SK-N-SH treated with all-trans-retinoic acid at 6 μM for 48 hours (cell line): ENCODE measurements around the gene CACNA1C.

ENCODE experiments used
- ISL1 ChIP-seq: fragments of 250-450 bp; sonication (Bioruptor Pico); IDR thresholded peaks from 2 replicates; pipeline ENCODE4 v2.1.2; 2022; ENCODE audit warnings: mild to moderate bottlenecking, moderate library complexity
- OSR1 ChIP-seq: fragments of 250-450 bp; sonication (Bioruptor Pico); IDR thresholded peaks from 2 replicates; pipeline ENCODE4 v1.8.0; 2022; ENCODE audit warnings: moderate library complexity, mild to moderate bottlenecking, inconsistent platforms
- ZNF70 ChIP-seq: fragments of 450-650 bp; formaldehyde crosslinking; IDR thresholded peaks from 2 replicates; pipeline ENCODE4 v1.5.0; 2020; ENCODE audit warnings: mild to moderate bottlenecking, moderate library complexity
- TF ChIP-seq, protein P1 (sequence below): fragments of 250-450 bp; sonication (Bioruptor Pico); IDR thresholded peaks from 2 replicates; pipeline ENCODE4 v1.8.0; 2020; ENCODE audit warnings: mild to moderate bottlenecking, moderate library complexity, borderline replicate concordance
- TF ChIP-seq, protein P2 (sequence below): fragments of 250-450 bp; sonication (Bioruptor Pico); IDR thresholded peaks from 2 replicates; pipeline ENCODE4 v1.8.0; 2021; ENCODE audit warnings: low read depth, mild to moderate bottlenecking, moderate library complexity, borderline replicate concordance

DNA sequence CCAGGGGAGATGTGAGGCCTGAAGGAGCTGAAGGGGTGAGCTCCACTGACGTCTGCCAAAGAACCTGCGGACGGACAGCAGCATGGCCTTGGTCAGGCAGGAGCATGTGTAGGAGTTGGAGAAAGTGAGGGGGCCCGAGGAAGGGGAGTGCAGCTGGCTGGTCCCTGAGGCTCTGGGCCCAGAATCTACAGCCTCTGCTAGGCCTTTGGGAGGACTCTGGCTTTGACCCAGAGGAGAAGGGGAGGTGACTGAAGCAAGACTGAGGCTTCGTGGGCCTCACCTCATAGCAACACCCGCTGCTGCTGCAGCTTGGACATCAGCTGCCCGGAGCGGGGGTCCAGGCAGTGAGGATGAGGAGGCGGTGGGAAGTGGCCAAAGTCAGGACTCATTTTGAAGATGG is 525.4 kb downstream of the CACNA1C start:
- no peak for TF ChIP-seq ZNF70
- TF ChIP-seq, protein P1, sequence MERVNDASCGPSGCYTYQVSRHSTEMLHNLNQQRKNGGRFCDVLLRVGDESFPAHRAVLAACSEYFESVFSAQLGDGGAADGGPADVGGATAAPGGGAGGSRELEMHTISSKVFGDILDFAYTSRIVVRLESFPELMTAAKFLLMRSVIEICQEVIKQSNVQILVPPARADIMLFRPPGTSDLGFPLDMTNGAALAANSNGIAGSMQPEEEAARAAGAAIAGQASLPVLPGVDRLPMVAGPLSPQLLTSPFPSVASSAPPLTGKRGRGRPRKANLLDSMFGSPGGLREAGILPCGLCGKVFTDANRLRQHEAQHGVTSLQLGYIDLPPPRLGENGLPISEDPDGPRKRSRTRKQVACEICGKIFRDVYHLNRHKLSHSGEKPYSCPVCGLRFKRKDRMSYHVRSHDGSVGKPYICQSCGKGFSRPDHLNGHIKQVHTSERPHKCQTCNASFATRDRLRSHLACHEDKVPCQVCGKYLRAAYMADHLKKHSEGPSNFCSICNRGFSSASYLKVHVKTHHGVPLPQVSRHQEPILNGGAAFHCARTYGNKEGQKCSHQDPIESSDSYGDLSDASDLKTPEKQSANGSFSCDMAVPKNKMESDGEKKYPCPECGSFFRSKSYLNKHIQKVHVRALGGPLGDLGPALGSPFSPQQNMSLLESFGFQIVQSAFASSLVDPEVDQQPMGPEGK (CRISPR knock-in tag), result no peak
- TF ChIP-seq OSR1 (CRISPR knock-in tag), result no peak
- TF ChIP-seq, protein P2, sequence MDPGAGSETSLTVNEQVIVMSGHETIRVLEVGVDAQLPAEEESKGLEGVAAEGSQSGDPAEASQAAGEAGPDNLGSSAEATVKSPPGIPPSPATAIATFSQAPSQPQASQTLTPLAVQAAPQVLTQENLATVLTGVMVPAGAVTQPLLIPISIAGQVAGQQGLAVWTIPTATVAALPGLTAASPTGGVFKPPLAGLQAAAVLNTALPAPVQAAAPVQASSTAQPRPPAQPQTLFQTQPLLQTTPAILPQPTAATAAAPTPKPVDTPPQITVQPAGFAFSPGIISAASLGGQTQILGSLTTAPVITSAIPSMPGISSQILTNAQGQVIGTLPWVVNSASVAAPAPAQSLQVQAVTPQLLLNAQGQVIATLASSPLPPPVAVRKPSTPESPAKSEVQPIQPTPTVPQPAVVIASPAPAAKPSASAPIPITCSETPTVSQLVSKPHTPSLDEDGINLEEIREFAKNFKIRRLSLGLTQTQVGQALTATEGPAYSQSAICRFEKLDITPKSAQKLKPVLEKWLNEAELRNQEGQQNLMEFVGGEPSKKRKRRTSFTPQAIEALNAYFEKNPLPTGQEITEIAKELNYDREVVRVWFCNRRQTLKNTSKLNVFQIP (CRISPR knock-in tag), result no peak
- TF ChIP-seq ISL1 (CRISPR knock-in tag), result no peak
